CD4-positive, alpha-beta T cell treated with Interleukin-15 for 4 hours (primary cell): Measurements from ENCODE around the gene SLC38A3.
A peak's percentile ranks its signal among the peaks of the same experiment; 100 is the strongest.
"Not testable (repeated sequence)": the region's sequence is repeated elsewhere in the genome, so short reads cannot be mapped to it uniquely, and the experiment has no call there.

ENCODE experiments used
- DNase-seq: peaks from one replicate; pipeline ENCODE4 v3.0.0-alpha.2; 2020; ENCODE audit warnings: low spot score

SLC38A3 gene

DNA sequence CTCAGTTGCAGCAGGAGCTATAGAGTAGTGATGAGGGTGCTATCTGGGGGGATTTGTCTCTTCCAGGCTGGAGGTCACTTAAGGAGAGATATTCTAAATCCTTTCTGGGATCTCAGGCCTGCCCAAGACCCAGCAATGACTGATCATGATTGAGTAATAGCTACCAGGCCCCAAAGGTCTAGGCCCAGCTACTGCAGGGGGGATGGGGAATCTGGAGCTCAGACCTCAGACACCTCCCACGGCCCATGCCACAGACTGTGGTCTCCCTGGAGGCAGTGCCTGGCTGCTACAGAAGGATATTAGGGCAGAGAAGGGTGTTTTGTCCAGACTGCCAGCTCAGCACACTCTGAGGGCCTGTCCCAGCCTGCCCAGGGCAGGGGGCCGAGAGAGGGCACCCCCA, 6.9 kb downstream of the SLC38A3 start:
- DNase-seq, result no peak

DNA sequence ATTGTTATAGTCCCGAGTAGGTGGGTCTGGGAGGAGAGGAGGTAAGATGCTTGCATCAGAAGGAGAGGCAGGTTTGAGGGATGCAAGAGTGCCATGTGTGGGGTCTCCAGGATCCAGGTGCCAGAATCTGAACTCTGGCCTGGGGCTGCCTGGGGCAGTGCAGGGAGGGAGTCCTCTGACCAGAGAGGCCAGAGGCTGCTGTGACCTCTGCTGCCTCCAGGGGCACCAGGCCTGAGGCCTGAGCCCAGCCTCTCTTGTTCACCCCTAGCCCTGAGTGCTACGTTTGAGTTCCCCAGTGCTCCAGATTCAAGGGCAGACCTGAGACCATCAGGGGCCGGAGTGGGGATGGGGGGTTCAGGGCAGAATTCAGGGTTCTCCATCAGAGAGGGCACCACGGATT, 7.4 kb downstream of the SLC38A3 start:
- no peak for DNase-seq

DNA sequence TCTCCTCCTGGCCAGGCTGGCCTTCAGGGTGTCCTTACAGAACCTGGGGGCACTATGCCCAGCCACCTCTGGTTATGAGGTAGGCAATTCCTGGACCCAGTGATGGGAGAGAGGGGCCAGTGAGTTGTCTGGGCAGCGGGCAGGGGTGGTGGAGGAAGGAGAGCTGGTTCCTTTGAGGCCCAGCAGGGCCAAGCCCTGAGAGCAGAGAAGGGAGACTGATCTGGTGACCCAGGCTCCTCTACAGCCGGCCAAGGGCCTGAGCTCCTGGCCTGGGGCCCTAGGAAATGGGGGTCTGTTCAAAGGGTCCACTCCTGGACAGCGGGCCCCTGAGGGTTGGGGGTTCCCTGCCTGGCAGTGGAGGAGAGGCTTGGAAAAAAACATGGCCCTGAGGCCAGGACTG, 7.9 kb downstream of the SLC38A3 start:
- DNase-seq, result no peak

DNA sequence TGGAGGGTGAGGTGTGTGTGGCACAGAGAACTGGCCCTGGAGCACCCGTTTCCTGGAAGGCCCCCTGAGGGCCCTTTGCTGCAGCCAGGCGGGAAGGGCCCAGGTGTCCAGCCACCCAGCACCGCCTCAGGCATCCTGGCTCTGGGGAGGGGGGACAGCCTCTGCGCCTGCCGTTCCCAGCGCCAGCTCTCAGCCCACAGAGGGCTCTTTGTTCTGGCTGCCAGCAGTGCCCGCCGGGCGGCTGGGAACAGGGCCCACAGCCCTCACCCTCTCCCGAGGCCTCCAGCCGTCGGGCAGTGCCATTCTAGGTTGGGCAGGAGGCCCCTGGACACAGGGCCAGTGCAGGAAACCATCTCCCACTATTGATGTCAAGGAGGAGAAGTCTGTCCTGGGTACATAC, 8.3 kb downstream of the SLC38A3 start:
- DNase-seq, result no peak

GRCh38 chr3:50214824-50215223, 9.8 kb downstream of the SLC38A3 start:
- no peak for DNase-seq

GRCh38 chr3:50215529-50215928, 10.5 kb downstream of the SLC38A3 start:
- DNase-seq, result no peak

GRCh38 chr3:50217681-50218080, 12.6 kb downstream of the SLC38A3 start:
- DNase-seq, result no peak

GRCh38 chr3:50218448-50218847, 13.4 kb downstream of the SLC38A3 start:
- DNase-seq, result no peak

- DNase-seq, result no peak
Measured at GRCh38 chr3:50219285-50219684, 14.2 kb downstream of the SLC38A3 start.

- DNase-seq, result no peak
Measured at GRCh38 chr3:50220109-50220508, 15.0 kb downstream of the SLC38A3 start.

- DNase-seq, result no peak
Measured at GRCh38 chr3:50221051-50221410, 16.0 kb downstream of the SLC38A3 start.

- no peak for DNase-seq
Measured at GRCh38 chr3:50221411-50222168, 16.5 kb downstream of the SLC38A3 start.

DNA sequence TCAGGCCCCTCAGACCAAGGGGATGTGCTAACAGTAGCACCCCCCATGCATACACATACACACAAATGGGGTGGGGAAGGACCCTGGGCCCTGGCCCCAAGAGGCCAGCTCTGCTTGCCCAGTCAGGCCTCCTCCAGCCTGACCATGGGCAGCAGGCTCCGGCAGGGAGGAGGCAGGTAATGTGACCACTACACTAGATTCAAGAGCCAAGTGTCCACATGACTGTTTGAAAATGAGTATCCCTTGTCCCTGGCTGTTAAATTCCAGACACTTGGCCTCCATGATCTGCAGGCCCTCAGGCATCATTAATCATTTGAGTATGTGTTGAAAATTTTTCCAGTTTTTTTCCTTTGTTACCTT, 17.1 kb downstream of the SLC38A3 start:
- DNase-seq, result no peak

- no peak for DNase-seq
Measured at GRCh38 chr3:50224639-50225038, 19.6 kb downstream of the SLC38A3 start.

DNA sequence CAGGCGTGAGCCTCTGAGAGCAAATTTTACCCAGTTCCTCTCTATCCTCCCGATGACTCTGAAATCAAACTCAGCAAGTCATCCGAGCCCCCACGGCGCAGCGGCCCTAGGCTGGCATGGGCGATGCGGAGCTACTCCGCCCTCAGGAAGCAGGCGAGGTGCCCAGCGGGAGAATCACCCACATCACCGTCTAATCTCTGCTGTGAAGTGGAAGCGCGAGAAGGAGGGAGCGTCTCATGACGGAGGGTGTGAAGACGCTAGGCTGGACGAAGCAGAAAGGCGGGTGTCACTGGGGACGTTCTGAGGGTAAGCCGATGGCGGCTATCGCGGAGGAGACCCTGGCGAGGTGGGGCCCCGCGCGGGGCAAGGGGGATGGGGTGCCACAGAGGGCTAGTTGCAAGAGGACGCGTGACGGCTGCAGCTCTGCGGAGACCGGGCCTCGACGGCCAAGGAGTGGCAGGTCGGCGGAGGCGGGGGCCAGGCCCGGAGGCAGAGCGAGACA, 21.9 kb downstream of the SLC38A3 start:
- DNase-seq, result no peak

GRCh38 chr3:50227390-50228183, 22.5 kb downstream of the SLC38A3 start:
- peak; percentile 92 for DNase-seq

DNA sequence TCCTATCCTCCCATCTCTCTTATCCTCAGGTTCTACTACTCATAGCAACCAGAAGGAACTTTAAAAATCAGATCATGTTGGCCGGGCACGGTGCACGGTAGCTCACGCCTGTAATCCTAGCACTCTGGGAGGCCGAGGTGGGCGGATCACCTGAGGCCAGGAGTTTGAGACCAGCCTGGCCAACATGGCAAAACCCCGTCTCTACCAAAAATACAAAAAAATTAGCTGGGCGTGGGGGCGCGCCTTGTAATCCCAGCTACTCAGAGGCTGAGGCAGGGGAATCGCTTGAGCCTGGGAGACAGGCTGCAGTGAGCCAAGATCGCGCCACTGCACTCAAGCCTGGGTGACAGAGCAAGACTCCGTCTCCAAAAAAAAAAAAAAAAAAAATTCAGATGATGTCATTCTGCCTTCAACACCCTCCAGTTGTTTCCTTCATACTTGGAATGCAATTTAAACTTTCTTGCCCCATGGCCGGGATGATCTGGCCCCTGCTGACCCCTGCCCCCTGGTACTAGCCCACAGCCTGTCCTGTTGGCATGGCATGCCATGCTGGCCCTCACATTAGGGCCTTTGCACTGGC, 23.2 kb downstream of the SLC38A3 start:
- not testable (repeated sequence) for DNase-seq

DNA sequence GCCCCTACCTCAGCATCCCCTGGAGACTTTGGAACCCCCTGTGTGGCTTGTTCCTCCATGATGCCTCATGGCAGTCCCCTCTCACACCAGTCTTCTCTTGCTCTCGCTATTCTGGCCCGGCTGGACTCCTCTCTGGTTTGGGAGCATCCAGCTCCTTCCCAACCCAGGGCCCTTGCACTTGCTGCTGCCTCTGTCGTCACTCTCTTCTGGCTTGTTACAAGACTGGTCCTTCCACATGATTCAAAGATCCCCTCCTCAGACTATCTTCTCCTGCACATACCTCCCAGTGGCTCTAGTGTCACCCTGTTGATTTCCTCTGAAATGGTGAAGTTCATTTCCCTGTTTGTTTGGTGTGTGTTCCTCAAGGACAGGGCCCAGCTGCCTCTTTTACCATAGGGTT, 24.4 kb downstream of the SLC38A3 start:
- no peak for DNase-seq

- no peak for DNase-seq
Measured at GRCh38 chr3:50230104-50230793, 25.2 kb downstream of the SLC38A3 start.

- DNase-seq, result no peak
Measured at GRCh38 chr3:50230794-50231125, 25.7 kb downstream of the SLC38A3 start.

- DNase-seq, result no peak
Measured at GRCh38 chr3:50231581-50231980, 26.5 kb downstream of the SLC38A3 start.

DNA sequence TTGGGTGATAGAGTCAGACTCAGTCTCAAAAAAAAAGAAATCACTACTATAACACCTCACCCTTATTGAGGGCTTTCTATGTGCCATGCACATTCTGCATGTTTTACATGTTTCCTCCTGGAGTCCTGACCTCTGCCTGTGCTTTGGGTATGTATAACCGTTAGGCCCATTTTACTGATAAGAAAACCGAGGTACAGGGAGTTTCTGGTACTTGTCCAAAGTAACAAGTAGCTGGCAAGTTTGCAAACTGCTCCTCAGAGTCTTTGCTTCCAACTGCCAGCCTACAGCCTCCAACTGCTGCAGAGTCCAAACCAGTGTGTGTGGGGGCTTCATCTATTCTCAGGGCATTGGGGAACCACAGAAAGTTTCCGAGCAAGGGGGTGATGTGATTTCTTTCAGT, 27.2 kb downstream of the SLC38A3 start:
- no peak for DNase-seq

DNA sequence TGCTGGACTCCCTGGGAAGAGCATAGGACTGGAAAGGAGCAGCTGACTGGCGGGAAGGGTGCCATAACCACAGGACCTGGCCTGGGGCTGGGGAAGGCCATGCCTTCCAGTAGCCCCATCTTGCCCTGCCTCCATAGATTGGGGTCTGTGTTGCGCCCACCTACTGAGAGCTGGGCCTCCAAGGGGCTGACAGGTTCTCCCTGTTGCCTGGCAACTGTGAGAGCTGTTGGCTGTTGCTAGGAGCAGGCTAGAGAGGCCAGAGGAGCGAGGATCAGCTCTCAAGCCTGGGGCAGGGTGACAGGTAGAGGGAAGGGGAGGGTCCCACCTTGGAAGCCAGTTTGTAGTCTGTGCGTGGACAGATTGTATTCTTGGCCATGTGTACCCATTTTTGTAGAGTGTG, 28.1 kb downstream of the SLC38A3 start:
- no peak for DNase-seq
